Measurements from ENCODE around the gene TENM4. TPM values are rescaled to one million over a fixed set of nuclear protein-coding genes. Genes with fewer than 3 reads are reported as not detected.

Gene TENM4
- total and polyA plus RNA-seq, 4 donors = 0.02 to 0.33 (median 0.14) TPM

DNA sequence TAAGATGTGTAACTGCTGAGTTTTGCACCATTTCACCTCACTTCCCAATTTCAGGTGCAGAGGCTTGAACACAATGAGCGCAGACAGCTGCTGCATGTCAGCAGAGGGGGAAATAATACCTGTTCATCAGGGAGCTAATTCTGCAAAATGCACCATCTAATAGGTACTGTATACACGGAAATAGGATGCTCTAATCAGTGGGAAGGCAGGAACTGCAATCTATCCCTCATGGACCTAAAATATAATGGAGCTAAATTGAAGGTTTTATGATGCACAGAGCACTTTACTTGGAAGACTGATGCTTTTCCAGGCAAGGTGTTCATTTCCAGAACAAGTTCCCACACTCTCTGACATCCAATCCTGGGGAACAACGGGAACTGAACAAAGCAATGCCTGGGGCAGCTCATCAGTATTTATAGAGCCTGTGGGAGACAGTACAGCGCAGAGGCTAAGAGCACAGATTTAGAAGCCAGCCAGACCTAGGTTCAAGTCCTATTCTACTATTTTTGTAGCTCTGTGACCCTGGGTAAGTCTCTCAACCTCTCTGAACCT lies 78.5 kb downstream of the TENM4 start (continued):
- TF ChIP-seq YY1 (IDR thresholded peaks at IDR 0.05) = no peak
- TF ChIP-seq, protein P1, sequence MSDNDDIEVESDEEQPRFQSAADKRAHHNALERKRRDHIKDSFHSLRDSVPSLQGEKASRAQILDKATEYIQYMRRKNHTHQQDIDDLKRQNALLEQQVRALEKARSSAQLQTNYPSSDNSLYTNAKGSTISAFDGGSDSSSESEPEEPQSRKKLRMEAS (IDR thresholded peaks at IDR 0.05) = no peak
- no peak for TF ChIP-seq RXRA (IDR thresholded peaks at IDR 0.05)
- no peak for TF ChIP-seq RAD21 (IDR thresholded peaks at IDR 0.05)

DNA sequence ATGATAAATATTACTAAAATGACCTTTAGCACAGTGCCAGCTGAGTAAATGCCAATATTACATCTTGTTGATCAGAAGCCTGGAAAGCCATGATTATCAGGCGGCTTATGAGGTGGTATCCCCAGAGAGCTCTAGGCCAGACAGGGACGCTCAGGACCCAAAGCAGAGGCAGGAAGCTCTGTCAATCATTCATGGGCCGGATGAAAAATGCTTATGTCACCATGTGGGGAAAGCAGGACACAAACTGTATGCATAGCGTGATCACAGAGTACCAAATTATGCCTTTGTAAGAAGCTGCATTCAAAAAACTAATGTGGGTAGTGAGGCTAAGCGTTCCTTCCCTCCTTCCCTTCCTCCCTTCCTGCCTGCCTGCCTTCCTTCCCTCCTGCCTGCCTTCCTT lies 82.6 kb downstream of the TENM4 start:
- H3K4me1 ChIP-seq (ENCODE audit: control insufficient read depth in 4 of 4, insufficient read depth in 4 of 4, low read length in 3 of 4) = no peaks in the 10 kb centered on the region
- no peaks in the 10 kb centered on the region for H3K9me3 ChIP-seq (ENCODE audit: control insufficient read depth in 4 of 4, low read length in 3 of 4)
- no peak overlapping the region for H3K9ac ChIP-seq (ENCODE audit: low read depth in 1 of 2, low read length in 2 of 2)
- H3K36me3 ChIP-seq (ENCODE audit: control insufficient read depth in 4 of 4, insufficient read depth in 3 of 4, low read depth in 1 of 4, low read length in 3 of 4) = no peaks in the 10 kb centered on the region
- TF ChIP-seq HNF4G (IDR thresholded peaks at IDR 0.05) = no peak
- no peak for TF ChIP-seq JUND (IDR thresholded peaks at IDR 0.05)
- no peak for TF ChIP-seq HNF4A (conservative IDR thresholded peaks at IDR 0.05)
- TF ChIP-seq NR2F2 (IDR thresholded peaks at IDR 0.05) = no peak
- no peak for TF ChIP-seq YY1 (IDR thresholded peaks at IDR 0.05)
- TF ChIP-seq SP1 (IDR thresholded peaks at IDR 0.05) = no peak
- TF ChIP-seq RXRA (IDR thresholded peaks at IDR 0.05) = no peak
- TF ChIP-seq GABPA (IDR thresholded peaks at IDR 0.05 in 1 of 2, conservative IDR thresholded peaks at IDR 0.05 in 1 of 2) = no peak
- TF ChIP-seq, protein P2, sequence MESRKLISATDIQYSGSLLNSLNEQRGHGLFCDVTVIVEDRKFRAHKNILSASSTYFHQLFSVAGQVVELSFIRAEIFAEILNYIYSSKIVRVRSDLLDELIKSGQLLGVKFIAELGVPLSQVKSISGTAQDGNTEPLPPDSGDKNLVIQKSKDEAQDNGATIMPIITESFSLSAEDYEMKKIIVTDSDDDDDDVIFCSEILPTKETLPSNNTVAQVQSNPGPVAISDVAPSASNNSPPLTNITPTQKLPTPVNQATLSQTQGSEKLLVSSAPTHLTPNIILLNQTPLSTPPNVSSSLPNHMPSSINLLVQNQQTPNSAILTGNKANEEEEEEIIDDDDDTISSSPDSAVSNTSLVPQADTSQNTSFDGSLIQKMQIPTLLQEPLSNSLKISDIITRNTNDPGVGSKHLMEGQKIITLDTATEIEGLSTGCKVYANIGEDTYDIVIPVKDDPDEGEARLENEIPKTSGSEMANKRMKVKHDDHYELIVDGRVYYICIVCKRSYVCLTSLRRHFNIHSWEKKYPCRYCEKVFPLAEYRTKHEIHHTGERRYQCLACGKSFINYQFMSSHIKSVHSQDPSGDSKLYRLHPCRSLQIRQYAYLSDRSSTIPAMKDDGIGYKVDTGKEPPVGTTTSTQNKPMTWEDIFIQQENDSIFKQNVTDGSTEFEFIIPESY (IDR thresholded peaks at IDR 0.05) = no peak
- TF ChIP-seq FOXA1 (IDR thresholded peaks at IDR 0.05) = no peak
- TF ChIP-seq FOXA2 (IDR thresholded peaks at IDR 0.05) = no peak
- TF ChIP-seq, protein P3, sequence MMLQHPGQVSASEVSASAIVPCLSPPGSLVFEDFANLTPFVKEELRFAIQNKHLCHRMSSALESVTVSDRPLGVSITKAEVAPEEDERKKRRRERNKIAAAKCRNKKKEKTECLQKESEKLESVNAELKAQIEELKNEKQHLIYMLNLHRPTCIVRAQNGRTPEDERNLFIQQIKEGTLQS (IDR thresholded peaks at IDR 0.05) = no peak
- TF ChIP-seq, protein P1 (IDR thresholded peaks at IDR 0.05) = no peak
- TF ChIP-seq, protein P4, sequence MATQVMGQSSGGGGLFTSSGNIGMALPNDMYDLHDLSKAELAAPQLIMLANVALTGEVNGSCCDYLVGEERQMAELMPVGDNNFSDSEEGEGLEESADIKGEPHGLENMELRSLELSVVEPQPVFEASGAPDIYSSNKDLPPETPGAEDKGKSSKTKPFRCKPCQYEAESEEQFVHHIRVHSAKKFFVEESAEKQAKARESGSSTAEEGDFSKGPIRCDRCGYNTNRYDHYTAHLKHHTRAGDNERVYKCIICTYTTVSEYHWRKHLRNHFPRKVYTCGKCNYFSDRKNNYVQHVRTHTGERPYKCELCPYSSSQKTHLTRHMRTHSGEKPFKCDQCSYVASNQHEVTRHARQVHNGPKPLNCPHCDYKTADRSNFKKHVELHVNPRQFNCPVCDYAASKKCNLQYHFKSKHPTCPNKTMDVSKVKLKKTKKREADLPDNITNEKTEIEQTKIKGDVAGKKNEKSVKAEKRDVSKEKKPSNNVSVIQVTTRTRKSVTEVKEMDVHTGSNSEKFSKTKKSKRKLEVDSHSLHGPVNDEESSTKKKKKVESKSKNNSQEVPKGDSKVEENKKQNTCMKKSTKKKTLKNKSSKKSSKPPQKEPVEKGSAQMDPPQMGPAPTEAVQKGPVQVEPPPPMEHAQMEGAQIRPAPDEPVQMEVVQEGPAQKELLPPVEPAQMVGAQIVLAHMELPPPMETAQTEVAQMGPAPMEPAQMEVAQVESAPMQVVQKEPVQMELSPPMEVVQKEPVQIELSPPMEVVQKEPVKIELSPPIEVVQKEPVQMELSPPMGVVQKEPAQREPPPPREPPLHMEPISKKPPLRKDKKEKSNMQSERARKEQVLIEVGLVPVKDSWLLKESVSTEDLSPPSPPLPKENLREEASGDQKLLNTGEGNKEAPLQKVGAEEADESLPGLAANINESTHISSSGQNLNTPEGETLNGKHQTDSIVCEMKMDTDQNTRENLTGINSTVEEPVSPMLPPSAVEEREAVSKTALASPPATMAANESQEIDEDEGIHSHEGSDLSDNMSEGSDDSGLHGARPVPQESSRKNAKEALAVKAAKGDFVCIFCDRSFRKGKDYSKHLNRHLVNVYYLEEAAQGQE (IDR thresholded peaks at IDR 0.05) = no peak
- no peak for TF ChIP-seq RAD21 (IDR thresholded peaks at IDR 0.05)
- TF ChIP-seq EGR1 (IDR thresholded peaks at IDR 0.05; ENCODE audit: low read depth in 2 of 2) = no peak
- TF ChIP-seq, protein P5, sequence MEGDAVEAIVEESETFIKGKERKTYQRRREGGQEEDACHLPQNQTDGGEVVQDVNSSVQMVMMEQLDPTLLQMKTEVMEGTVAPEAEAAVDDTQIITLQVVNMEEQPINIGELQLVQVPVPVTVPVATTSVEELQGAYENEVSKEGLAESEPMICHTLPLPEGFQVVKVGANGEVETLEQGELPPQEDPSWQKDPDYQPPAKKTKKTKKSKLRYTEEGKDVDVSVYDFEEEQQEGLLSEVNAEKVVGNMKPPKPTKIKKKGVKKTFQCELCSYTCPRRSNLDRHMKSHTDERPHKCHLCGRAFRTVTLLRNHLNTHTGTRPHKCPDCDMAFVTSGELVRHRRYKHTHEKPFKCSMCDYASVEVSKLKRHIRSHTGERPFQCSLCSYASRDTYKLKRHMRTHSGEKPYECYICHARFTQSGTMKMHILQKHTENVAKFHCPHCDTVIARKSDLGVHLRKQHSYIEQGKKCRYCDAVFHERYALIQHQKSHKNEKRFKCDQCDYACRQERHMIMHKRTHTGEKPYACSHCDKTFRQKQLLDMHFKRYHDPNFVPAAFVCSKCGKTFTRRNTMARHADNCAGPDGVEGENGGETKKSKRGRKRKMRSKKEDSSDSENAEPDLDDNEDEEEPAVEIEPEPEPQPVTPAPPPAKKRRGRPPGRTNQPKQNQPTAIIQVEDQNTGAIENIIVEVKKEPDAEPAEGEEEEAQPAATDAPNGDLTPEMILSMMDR (IDR thresholded peaks at IDR 0.05; ENCODE audit: low read depth, low read length, missing input control) = no peak
- no peak for TF ChIP-seq TAF1 (conservative IDR thresholded peaks at IDR 0.05)
- WGBS = 65% methylated on average over 5 of the region's 5 CpGs
- no peak overlapping the region for H3K27ac ChIP-seq (ENCODE audit: low read depth in 1 of 2, low read length in 2 of 2)
- DNase-seq (ENCODE audit: low spot score) = no peak
- no peak overlapping the region for H3K4me3 ChIP-seq (ENCODE audit: low read depth in 1 of 3, low read length in 3 of 3)
- peaks cover 0 to 4% (median 1%) of the 10 kb centered on the region in 4 donors for H3K27me3 ChIP-seq (ENCODE audit: control insufficient read depth in 4 of 4, insufficient read depth in 4 of 4, low read length in 3 of 4)
